Measurements from ENCODE around the gene PIK3R5.

DNA sequence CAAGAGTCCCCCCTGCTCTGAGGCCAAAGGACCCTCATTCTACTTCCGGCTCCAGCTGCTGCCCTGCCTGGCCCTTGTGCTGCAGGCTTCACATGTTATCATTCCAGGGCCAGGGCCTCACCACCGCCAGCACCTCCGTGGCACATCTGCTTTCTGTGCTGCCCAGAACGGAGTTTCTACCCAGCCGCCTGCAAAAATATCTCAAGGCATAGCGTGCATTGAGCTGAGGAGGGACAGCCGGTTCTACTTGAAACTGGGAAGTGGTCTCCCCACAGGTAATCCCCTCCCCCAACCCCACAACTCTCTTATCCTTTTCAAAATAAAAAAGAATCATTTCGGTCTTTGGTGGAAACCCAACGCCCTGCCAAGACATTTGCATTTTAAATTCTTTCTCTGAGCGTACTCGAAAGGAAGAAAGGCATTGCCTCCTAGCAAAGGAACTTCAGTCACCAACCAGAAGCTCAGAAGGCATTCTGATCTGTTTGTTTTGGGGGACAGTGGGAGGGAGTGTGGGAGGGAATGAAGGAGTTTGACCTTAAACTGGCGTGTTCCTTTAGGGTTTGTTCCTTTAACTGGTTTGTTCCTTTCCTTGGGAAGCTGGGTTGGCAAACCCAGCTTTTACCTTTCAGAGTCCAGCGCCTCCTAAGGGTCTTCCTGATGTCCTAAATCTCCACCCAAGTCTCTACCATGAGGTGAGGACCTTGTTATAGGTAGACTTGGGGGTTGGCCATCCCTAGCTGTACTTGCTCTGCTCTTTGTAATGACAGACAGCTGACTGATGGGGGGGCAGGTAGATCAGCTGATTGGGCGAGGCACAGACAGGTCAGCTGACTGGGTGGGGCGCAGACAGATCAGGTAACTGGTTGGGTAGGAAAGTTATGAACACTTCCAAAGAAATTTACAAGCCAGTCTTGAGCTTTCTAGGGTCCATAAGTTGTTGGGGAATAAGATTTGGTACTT lies 64.6 kb downstream of the PIK3R5 start:
- TF ChIP-seq CHD2 (IDR thresholded peaks at IDR 0.05; ENCODE audit: low read length, partially characterized antibody), result no peak
- TF ChIP-seq, protein P1, sequence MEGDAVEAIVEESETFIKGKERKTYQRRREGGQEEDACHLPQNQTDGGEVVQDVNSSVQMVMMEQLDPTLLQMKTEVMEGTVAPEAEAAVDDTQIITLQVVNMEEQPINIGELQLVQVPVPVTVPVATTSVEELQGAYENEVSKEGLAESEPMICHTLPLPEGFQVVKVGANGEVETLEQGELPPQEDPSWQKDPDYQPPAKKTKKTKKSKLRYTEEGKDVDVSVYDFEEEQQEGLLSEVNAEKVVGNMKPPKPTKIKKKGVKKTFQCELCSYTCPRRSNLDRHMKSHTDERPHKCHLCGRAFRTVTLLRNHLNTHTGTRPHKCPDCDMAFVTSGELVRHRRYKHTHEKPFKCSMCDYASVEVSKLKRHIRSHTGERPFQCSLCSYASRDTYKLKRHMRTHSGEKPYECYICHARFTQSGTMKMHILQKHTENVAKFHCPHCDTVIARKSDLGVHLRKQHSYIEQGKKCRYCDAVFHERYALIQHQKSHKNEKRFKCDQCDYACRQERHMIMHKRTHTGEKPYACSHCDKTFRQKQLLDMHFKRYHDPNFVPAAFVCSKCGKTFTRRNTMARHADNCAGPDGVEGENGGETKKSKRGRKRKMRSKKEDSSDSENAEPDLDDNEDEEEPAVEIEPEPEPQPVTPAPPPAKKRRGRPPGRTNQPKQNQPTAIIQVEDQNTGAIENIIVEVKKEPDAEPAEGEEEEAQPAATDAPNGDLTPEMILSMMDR (IDR thresholded peaks at IDR 0.05), result no peak
- TF ChIP-seq RFX5 (IDR thresholded peaks at IDR 0.05), result no peak

Data from A549 (cell line).